A549 (cell line): ENCODE measurements around the gene ARHGEF28.

Experiments used
- EHF ChIP-seq: fragments of 250-450 bp; sonication (Bioruptor Pico); IDR thresholded peaks from 2 replicates; pipeline ENCODE4 v1.5.0; 2020; ENCODE audit warnings: mild to moderate bottlenecking
- EHMT2 ChIP-seq: fragments of 200-600 bp; sonication (generic); IDR thresholded peaks from 2 replicates; pipeline ENCODE4 v1.6.1; 2016; ENCODE audit warnings: antibody characterized with exemption, low read depth, mild to moderate bottlenecking, moderate library complexity
- HDAC2 ChIP-seq: fragments of 200-600 bp; sonication (generic); IDR thresholded peaks from 2 replicates; pipeline ENCODE4 v1.6.1; 2016
- RAD21 ChIP-seq, 2 experiments: fragments of >200 bp in 1 of 2; sonication (Bioruptor Twin) in 1 of 2; formaldehyde crosslinking in 1 of 2; IDR thresholded peaks in 1 of 2; conservative IDR thresholded peaks in 1 of 2; 2 replicates in 1 of 2; 3 replicates in 1 of 2; pipeline ENCODE4 v1.6.1; 2012 to 2018; ENCODE audit warnings: inconsistent platforms in 1 of 2
- RCOR1 ChIP-seq: fragments of 150-350 bp; IDR thresholded peaks from 2 replicates; pipeline ENCODE4 v1.6.1; 2014; ENCODE audit warnings: antibody characterized with exemption, low read length, low read depth
- RFX5 ChIP-seq: fragments of 450-650 bp; IDR thresholded peaks from 2 replicates; pipeline ENCODE4 v1.7.1; 2014; ENCODE audit warnings: antibody characterized with exemption, mild to moderate bottlenecking, moderate library complexity
- TF ChIP-seq, protein P1 (sequence below): fragments of >200 bp; sonication (Bioruptor Twin); formaldehyde crosslinking; IDR thresholded peaks from 3 replicates; pipeline ENCODE4 v1.5.1; 2016

DNA sequence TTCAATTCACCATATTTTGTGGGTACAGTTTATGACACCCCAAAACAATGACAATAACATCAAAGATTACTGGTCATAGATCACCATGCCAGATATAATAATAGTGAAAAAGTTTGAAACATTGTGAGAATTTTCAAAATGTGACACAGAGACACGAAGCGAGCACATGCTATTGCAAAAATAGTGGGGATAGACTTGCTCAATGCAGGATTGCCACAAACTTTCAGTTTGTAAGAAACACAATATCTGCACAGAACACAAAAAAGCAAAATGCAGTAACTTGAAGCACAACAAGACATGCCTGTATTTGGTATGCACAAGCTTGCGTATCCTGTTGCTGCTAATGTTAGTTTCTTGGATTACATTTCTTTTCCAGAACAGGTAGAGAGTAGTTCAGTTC, 35.8 kb downstream of the ARHGEF28 start:
- TF ChIP-seq RFX5 (no peak), EHF (no peak), EHMT2 (no peak), HDAC2 (no peak), RCOR1 (no peak), RAD21 (conservative IDR thresholded peaks at IDR 0.05 in 1 of 2, IDR thresholded peaks at IDR 0.05 in 1 of 2) (no peak)
- TF ChIP-seq, protein P1, sequence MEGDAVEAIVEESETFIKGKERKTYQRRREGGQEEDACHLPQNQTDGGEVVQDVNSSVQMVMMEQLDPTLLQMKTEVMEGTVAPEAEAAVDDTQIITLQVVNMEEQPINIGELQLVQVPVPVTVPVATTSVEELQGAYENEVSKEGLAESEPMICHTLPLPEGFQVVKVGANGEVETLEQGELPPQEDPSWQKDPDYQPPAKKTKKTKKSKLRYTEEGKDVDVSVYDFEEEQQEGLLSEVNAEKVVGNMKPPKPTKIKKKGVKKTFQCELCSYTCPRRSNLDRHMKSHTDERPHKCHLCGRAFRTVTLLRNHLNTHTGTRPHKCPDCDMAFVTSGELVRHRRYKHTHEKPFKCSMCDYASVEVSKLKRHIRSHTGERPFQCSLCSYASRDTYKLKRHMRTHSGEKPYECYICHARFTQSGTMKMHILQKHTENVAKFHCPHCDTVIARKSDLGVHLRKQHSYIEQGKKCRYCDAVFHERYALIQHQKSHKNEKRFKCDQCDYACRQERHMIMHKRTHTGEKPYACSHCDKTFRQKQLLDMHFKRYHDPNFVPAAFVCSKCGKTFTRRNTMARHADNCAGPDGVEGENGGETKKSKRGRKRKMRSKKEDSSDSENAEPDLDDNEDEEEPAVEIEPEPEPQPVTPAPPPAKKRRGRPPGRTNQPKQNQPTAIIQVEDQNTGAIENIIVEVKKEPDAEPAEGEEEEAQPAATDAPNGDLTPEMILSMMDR, result no peak
